Glutamatergic neuron (in vitro differentiated cells): ENCODE results near the gene WDR27. TPM values are rescaled to one million over a fixed set of nuclear protein-coding genes. Genes with fewer than 3 reads are reported as not detected.
A peak's percentile ranks its signal among the peaks of the same experiment; 100 is the strongest.

Source experiments
- DNase-seq: peaks from one replicate; pipeline ENCODE4 v3.0.0; 2022
- H3K27ac Mint-ChIP-seq: one replicate; pipeline ENCODE4 v1.8.0; 2020; ENCODE audit warnings: mild to moderate bottlenecking, mixed read lengths, inconsistent platforms; ENCODE audit not compliant: unreplicated experiment
- H3K27me3 Mint-ChIP-seq: one replicate; pipeline ENCODE4 v1.8.0; 2020; ENCODE audit warnings: mild to moderate bottlenecking, moderate library complexity, mixed read lengths, inconsistent platforms; ENCODE audit not compliant: unreplicated experiment
- H3K36me3 Mint-ChIP-seq: one replicate; pipeline ENCODE4 v1.8.0; 2020; ENCODE audit warnings: mild to moderate bottlenecking, mixed read lengths, inconsistent platforms; ENCODE audit not compliant: unreplicated experiment
- H3K4me1 Mint-ChIP-seq: one replicate; pipeline ENCODE4 v1.8.0; 2020; ENCODE audit warnings: mild to moderate bottlenecking, low read depth, mixed read lengths, inconsistent platforms; ENCODE audit not compliant: unreplicated experiment
- H3K4me3 Mint-ChIP-seq: one replicate; pipeline ENCODE4 v1.8.0; 2020; ENCODE audit warnings: mild to moderate bottlenecking, mixed read lengths, inconsistent platforms; ENCODE audit not compliant: unreplicated experiment
- H3K9me3 Mint-ChIP-seq: one replicate; pipeline ENCODE4 v1.8.0; 2020; ENCODE audit warnings: mild to moderate bottlenecking, moderate library complexity, mixed read lengths, inconsistent platforms; ENCODE audit not compliant: unreplicated experiment
- CTCF ChIP-seq: fragments of 200-600 bp; sonication (generic); IDR thresholded peaks from one replicate; pipeline ENCODE4 v1.5.0; 2021; ENCODE audit not compliant: partially characterized antibody, unreplicated experiment
- total RNA-seq: library from RNA; stranded (reverse); fragmentation: NEBNext Ultra II Directional; extraction: Animal tissue kit (Norgen Biotek cat#: 25700); gene quantifications from one replicate; pipeline ENCODE4 v1.2.1, GENCODE V29; 2021; ENCODE audit not compliant: unreplicated experiment

WDR27 gene
- total RNA-seq, 1 donor from 2014 or later = 64.8 TPM

- H3K27me3 Mint-ChIP-seq = peaks cover 5% of the 10 kb centered on the region
- peaks cover 3% of the 10 kb centered on the region for H3K4me1 Mint-ChIP-seq
- TF ChIP-seq CTCF = no peak
- no peak for DNase-seq
- no peak overlapping the region for H3K27ac Mint-ChIP-seq
- H3K36me3 Mint-ChIP-seq = no peaks in the 10 kb centered on the region
- H3K9me3 Mint-ChIP-seq = peaks cover 3% of the 10 kb centered on the region
- no peak overlapping the region for H3K4me3 Mint-ChIP-seq
Measured at GRCh38 chr6:169621311-169621710, 80.5 kb downstream of the WDR27 start.

GRCh38 chr6:169620171-169621130, 81.4 kb downstream of the WDR27 start:
- peaks cover 5% of the 10 kb centered on the region for H3K27me3 Mint-ChIP-seq
- no peak for TF ChIP-seq CTCF
- peaks cover 3% of the 10 kb centered on the region for H3K36me3 Mint-ChIP-seq
- H3K9me3 Mint-ChIP-seq = no peaks in the 10 kb centered on the region
- H3K4me3 Mint-ChIP-seq = peak overlapping the region; percentile 3
- H3K27ac Mint-ChIP-seq = no peak overlapping the region
- peaks cover 3% of the 10 kb centered on the region for H3K4me1 Mint-ChIP-seq
- no peak for DNase-seq

- H3K9me3 Mint-ChIP-seq = no peaks in the 10 kb centered on the region
- peaks cover 5% of the 10 kb centered on the region for H3K36me3 Mint-ChIP-seq
- DNase-seq = no peak
- H3K4me3 Mint-ChIP-seq = no peak overlapping the region
- TF ChIP-seq CTCF = no peak
- peaks cover 3% of the 10 kb centered on the region for H3K4me1 Mint-ChIP-seq
- H3K27me3 Mint-ChIP-seq = peaks cover 5% of the 10 kb centered on the region
- H3K27ac Mint-ChIP-seq = no peak overlapping the region
Measured at GRCh38 chr6:169619650-169620049, 82.2 kb downstream of the WDR27 start.

- H3K27ac Mint-ChIP-seq = no peak overlapping the region
- TF ChIP-seq CTCF = no peak
- peaks cover 5% of the 10 kb centered on the region for H3K36me3 Mint-ChIP-seq
- peaks cover 3% of the 10 kb centered on the region for H3K4me1 Mint-ChIP-seq
- no peaks in the 10 kb centered on the region for H3K9me3 Mint-ChIP-seq
- H3K27me3 Mint-ChIP-seq = peaks cover 5% of the 10 kb centered on the region
- DNase-seq = no peak
- no peak overlapping the region for H3K4me3 Mint-ChIP-seq
Measured at GRCh38 chr6:169618526-169619490, 83.0 kb downstream of the WDR27 start.
